ENCODE measurements around the gene DUSP15. TPM values are rescaled to one million over a fixed set of nuclear protein-coding genes. Genes with fewer than 3 reads are reported as not detected.

DUSP15 gene
- total and polyA plus RNA-seq, 8 donors, result 0.35 to 4.3 (median 1.4) TPM

GRCh38 chr20:31857861-31858759 lies 12.2 kb downstream of the DUSP15 start:
- WGBS, 2 donors, result 57 to 58% methylated on average over 15 of the region's 15 CpGs
- no peak for TF ChIP-seq CTCF (IDR thresholded peaks at IDR 0.05)
- Histone ChIP-seq H3K9me3 (no peaks in the 10 kb centered on the region), H3K27me3 (peaks cover 0 to 2% (median 0%) of the 10 kb centered on the region in 4 donors), H3K27ac (no peak overlapping the region), H3K36me3 (no peaks in the 10 kb centered on the region), H3K4me3 (no peak overlapping the region), H3K4me1 (peaks cover 0 to 10% (median 7%) of the 10 kb centered on the region in 3 donors)
- intact Hi-C loops (cut with DNase I), result no loop called here
- ATAC-seq (no peak), FAIRE-seq (no peak), DNase-seq (peak in 1 of 6 donors; percentile 31)

- intact Hi-C loops (cut with DNase I), result no loop called here
- Histone ChIP-seq H3K36me3 (no peaks in the 10 kb centered on the region), H3K4me1 (peaks cover 0 to 10% (median 7%) of the 10 kb centered on the region in 3 donors), H3K4me3 (no peak overlapping the region), H3K9me3 (no peaks in the 10 kb centered on the region), H3K27me3 (peaks cover 0 to 2% (median 0%) of the 10 kb centered on the region in 4 donors), H3K27ac (no peak overlapping the region)
- DNase-seq (peak in 1 of 6 donors; percentile 41), FAIRE-seq (no peak), ATAC-seq (no peak)
- 39 to 43% methylated on average over 3 of the region's 3 CpGs for WGBS, 2 donors
- no peak for TF ChIP-seq CTCF (IDR thresholded peaks at IDR 0.05)
These were observed 13.8 kb downstream of the DUSP15 start for GRCh38 chr20:31856516-31856915.

GRCh38 chr20:31853481-31853880 lies 16.8 kb downstream of the DUSP15 start:
- TF ChIP-seq CTCF (IDR thresholded peaks at IDR 0.05), result no peak
- Histone ChIP-seq H3K27me3 (peaks cover 0 to 2% (median 0%) of the 10 kb centered on the region in 4 donors), H3K9me3 (no peaks in the 10 kb centered on the region), H3K36me3 (no peaks in the 10 kb centered on the region), H3K4me3 (no peak overlapping the region), H3K27ac (no peak overlapping the region), H3K4me1 (no peaks in the 10 kb centered on the region)
- DNase-seq (no peak), ATAC-seq (no peak), FAIRE-seq (no peak)
- whole genome bisulfite sequencing, 2 donors, result 45 to 60% methylated on average over 7 of the region's 7 CpGs
- intact Hi-C loops (cut with DNase I), result loop anchor here in 1 of 3 donors (5.0 kb wide), 1 partner anchor 99 kb away; the partner anchor contains the start of gene PDRG1

GRCh38 chr20:31851240-31851955 lies 18.9 kb downstream of the DUSP15 start:
- no peak overlapping the region for H3K4me3 ChIP-seq
- no peak for FAIRE-seq
- no peaks in the 10 kb centered on the region for H3K9me3 ChIP-seq
- intact Hi-C loops (cut with DNase I), result loop anchor here in 1 of 3 donors (5.0 kb wide), 1 partner anchor 101 kb away; the partner anchor contains the start of gene PDRG1
- no peak for ATAC-seq
- no peak overlapping the region for H3K27ac ChIP-seq
- no peaks in the 10 kb centered on the region for H3K36me3 ChIP-seq
- H3K4me1 ChIP-seq, result no peaks in the 10 kb centered on the region
- no peaks in the 10 kb centered on the region for H3K27me3 ChIP-seq
- TF ChIP-seq CTCF (IDR thresholded peaks at IDR 0.05), result no peak
- 66 to 67% methylated on average over 11 of the region's 11 CpGs for WGBS, 2 donors
- peak in 1 of 6 donors; percentile 11 for DNase-seq
